ENCODE data around the gene LRPAP1. TPM values are rescaled to one million over a fixed set of nuclear protein-coding genes. Genes with fewer than 3 reads are reported as not detected.
"Not testable (repeated sequence)": the region's sequence is repeated elsewhere in the genome, so short reads cannot be mapped to it uniquely, and the experiment has no call there.

LRPAP1 gene
- total and polyA plus RNA-seq, 2 donors (not counting 1 experiment from before 2014, with no cell fraction given), result 64.6 to 86.8 TPM

GRCh38 chr4:3563403-3563802 lies 31.2 kb upstream of the LRPAP1 start:
- intact Hi-C loops (cut with micrococcal nuclease), result no loop called here
- Histone ChIP-seq H3K27ac (ENCODE audit: low read length in 2 of 2) (no peak overlapping the region), H4K20me1 (ENCODE audit: control insufficient read depth, insufficient read depth, low read length, poor library complexity, severe bottlenecking) (no peaks in the 10 kb centered on the region), H3K4me1 (ENCODE audit: control insufficient read depth in 2 of 2, insufficient read depth in 2 of 2, low read length in 2 of 2) (no peaks in the 10 kb centered on the region), H3K4me2 (replicated peaks; ENCODE audit: low read depth, low read length, poor library complexity, severe bottlenecking) (no peak overlapping the region), H3K36me3 (replicated peaks in 1 of 2; ENCODE audit: control extremely low read depth in 1 of 2, control insufficient read depth in 1 of 2, extremely low read depth in 1 of 2, insufficient read depth in 2 of 2, low read length in 1 of 2) (no peaks in the 10 kb centered on the region), H2AFZ (ENCODE audit: insufficient read depth, low read depth, low read length, poor library complexity, severe bottlenecking) (no peak overlapping the region), H3K9ac (ENCODE audit: low read length) (no peak overlapping the region), H3K27me3 (replicated peaks in 1 of 4; ENCODE audit: control extremely low read depth in 1 of 4, control insufficient read depth in 3 of 4, insufficient read depth in 4 of 4, low read length in 3 of 4) (no peaks in the 10 kb centered on the region), H3K4me3 (ENCODE audit: control extremely low read depth in 1 of 5, extremely low read depth in 1 of 5, insufficient read depth in 1 of 5, low read depth in 2 of 5, low read length in 4 of 5) (no peak overlapping the region), H3K79me2 (ENCODE audit: control insufficient read depth, insufficient read depth, low read length) (no peaks in the 10 kb centered on the region), H3K9me3 (ENCODE audit: control extremely low read depth in 1 of 3, control insufficient read depth in 2 of 3, insufficient read depth in 1 of 3, low read length in 2 of 3) (peaks cover 0 to 4% (median 0%) of the 10 kb centered on the region in 3 donors)
- CTCF ChIA-PET, result no interaction called here
- DNase-seq (no peak), ATAC-seq (ENCODE audit: low read depth) (no peak)
- H3K4me3 Mint-ChIP-seq, result no peak overlapping the region
- POLR2A ChIA-PET, result no interaction called here
- peaks cover 3% of the 10 kb centered on the region for H3K27me3 Mint-ChIP-seq
- WGBS (ENCODE audit: insufficient coverage), result 95% methylated on average over 24 of the region's 24 CpGs
- TF ChIP-seq CTCF (IDR thresholded peaks at IDR 0.05) (no peak), EZH2 (IDR thresholded peaks at IDR 0.05; ENCODE audit: borderline replicate concordance, insufficient read depth, low read depth, low read length, poor library complexity, severe bottlenecking) (no peak)
- no peaks in the 10 kb centered on the region for H3K9me3 Mint-ChIP-seq (ENCODE audit: insufficient read depth)
- no peaks in the 10 kb centered on the region for H3K4me1 Mint-ChIP-seq
- no peak overlapping the region for H3K27ac Mint-ChIP-seq

GRCh38 chr4:3562127-3562526 lies 29.9 kb upstream of the LRPAP1 start:
- POLR2A ChIA-PET; ATAC-seq (ENCODE audit: low read depth); H3K4me3 Mint-ChIP-seq; H3K4me1 ChIP-seq (ENCODE audit: control insufficient read depth in 2 of 2, insufficient read depth in 2 of 2, low read length in 2 of 2); H3K9me3 ChIP-seq (ENCODE audit: control extremely low read depth in 1 of 3, control insufficient read depth in 2 of 3, insufficient read depth in 1 of 3, low read length in 2 of 3); H4K20me1 ChIP-seq (ENCODE audit: control insufficient read depth, insufficient read depth, low read length, poor library complexity, severe bottlenecking); H3K4me1 Mint-ChIP-seq; H3K79me2 ChIP-seq (ENCODE audit: control insufficient read depth, insufficient read depth, low read length); H3K4me3 ChIP-seq (ENCODE audit: control extremely low read depth in 1 of 5, extremely low read depth in 1 of 5, insufficient read depth in 1 of 5, low read depth in 2 of 5, low read length in 4 of 5); H3K27me3 ChIP-seq (replicated peaks in 1 of 4; ENCODE audit: control extremely low read depth in 1 of 4, control insufficient read depth in 3 of 4, insufficient read depth in 4 of 4, low read length in 3 of 4); H3K9ac ChIP-seq (ENCODE audit: low read length); H3K27ac Mint-ChIP-seq; H3K9me3 Mint-ChIP-seq (ENCODE audit: insufficient read depth); H3K27me3 Mint-ChIP-seq; H3K36me3 ChIP-seq (replicated peaks in 1 of 2; ENCODE audit: control extremely low read depth in 1 of 2, control insufficient read depth in 1 of 2, extremely low read depth in 1 of 2, insufficient read depth in 2 of 2, low read length in 1 of 2); CTCF ChIA-PET; H3K27ac ChIP-seq (ENCODE audit: low read length in 2 of 2); DNase-seq; H2AFZ ChIP-seq (ENCODE audit: insufficient read depth, low read depth, low read length, poor library complexity, severe bottlenecking); intact Hi-C loops (cut with micrococcal nuclease); H3K4me2 ChIP-seq (replicated peaks; ENCODE audit: low read depth, low read length, poor library complexity, severe bottlenecking): not testable (repeated sequence)
- WGBS (ENCODE audit: insufficient coverage), result 100% methylated on average over 2 of the region's 8 CpGs

DNA sequence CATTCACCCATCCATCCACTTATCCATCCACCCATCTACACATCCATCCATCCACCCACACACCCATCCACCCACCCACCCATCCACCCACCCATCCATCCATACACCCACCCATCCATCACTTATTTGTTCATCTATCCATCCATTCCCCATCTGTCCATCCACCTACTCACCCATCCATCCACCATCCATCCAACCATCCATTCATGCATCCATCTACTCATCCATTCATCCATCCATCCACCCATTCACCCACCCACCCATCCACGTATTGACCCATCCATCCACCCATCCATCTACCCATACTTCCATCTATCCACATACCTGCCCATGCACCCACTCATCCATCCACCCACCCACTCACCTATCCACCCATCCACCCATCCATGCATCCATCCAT lies 28.2 kb upstream of the LRPAP1 start:
- ATAC-seq (ENCODE audit: low read depth); CTCF ChIA-PET; H2AFZ ChIP-seq (ENCODE audit: insufficient read depth, low read depth, low read length, poor library complexity, severe bottlenecking); POLR2A ChIA-PET; H3K4me3 ChIP-seq (ENCODE audit: control extremely low read depth in 1 of 5, extremely low read depth in 1 of 5, insufficient read depth in 1 of 5, low read depth in 2 of 5, low read length in 4 of 5); DNase-seq; H3K9me3 Mint-ChIP-seq (ENCODE audit: insufficient read depth); H3K36me3 ChIP-seq (replicated peaks in 1 of 2; ENCODE audit: control extremely low read depth in 1 of 2, control insufficient read depth in 1 of 2, extremely low read depth in 1 of 2, insufficient read depth in 2 of 2, low read length in 1 of 2); H3K4me3 Mint-ChIP-seq; H3K4me1 Mint-ChIP-seq; H3K4me1 ChIP-seq (ENCODE audit: control insufficient read depth in 2 of 2, insufficient read depth in 2 of 2, low read length in 2 of 2); H3K27me3 Mint-ChIP-seq; H3K4me2 ChIP-seq (replicated peaks; ENCODE audit: low read depth, low read length, poor library complexity, severe bottlenecking); H3K9me3 ChIP-seq (ENCODE audit: control extremely low read depth in 1 of 3, control insufficient read depth in 2 of 3, insufficient read depth in 1 of 3, low read length in 2 of 3); H3K27me3 ChIP-seq (replicated peaks in 1 of 4; ENCODE audit: control extremely low read depth in 1 of 4, control insufficient read depth in 3 of 4, insufficient read depth in 4 of 4, low read length in 3 of 4); H3K9ac ChIP-seq (ENCODE audit: low read length); H3K27ac ChIP-seq (ENCODE audit: low read length in 2 of 2); H3K27ac Mint-ChIP-seq; H4K20me1 ChIP-seq (ENCODE audit: control insufficient read depth, insufficient read depth, low read length, poor library complexity, severe bottlenecking); intact Hi-C loops (cut with micrococcal nuclease); H3K79me2 ChIP-seq (ENCODE audit: control insufficient read depth, insufficient read depth, low read length): not testable (repeated sequence)
- 71% methylated on average over 1 of the region's 1 CpG for WGBS (ENCODE audit: insufficient coverage)
